Measurements from ENCODE around the gene RDX.
"Not testable (repeated sequence)": the region's sequence is repeated elsewhere in the genome, so short reads cannot be mapped to it uniquely, and the experiment has no call there.

RDX gene

GRCh38 chr11:110269996-110270395, 26.4 kb downstream of the RDX start:
- DNase-seq: no peak

GRCh38 chr11:110268441-110268840, 28.0 kb downstream of the RDX start:
- DNase-seq: no peak

DNA sequence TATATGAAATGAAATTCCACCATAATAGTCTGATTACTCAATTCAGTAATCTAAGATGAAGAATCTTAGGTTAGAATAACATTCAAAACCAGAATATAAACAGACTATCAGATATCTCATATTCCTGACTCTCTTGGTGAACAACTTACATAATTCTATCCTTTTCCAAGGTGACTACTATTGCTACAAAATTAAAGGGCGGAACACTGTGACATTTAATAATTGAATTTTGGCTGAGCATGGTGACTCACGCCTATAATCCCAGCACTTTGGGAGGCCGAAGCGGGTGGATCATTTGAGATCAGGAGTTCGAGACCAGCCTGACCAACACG, 34.4 kb downstream of the RDX start:
- DNase-seq: no peak

GRCh38 chr11:110261195-110262071, 35.0 kb downstream of the RDX start:
- DNase-seq: no peak

DNA sequence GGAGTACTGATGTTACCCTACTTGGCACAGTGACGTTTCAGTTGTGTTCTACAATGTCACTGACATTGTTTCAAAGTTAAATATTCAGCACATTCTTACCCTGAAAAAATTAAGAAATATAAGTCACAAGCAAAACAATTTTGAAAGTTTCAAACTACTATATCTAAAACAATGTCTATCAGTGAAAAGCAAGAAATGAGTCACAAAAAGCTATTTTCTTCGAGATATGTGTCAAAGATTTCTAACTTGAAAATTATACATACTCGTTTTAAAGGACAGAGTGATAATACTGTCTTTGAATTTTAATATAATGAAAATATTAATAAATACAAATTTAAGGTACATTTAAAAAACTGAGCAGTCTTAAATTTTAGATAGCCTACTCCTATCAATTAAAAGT, 42.9 kb downstream of the RDX start:
- no peak for DNase-seq

- peak; percentile 33 for DNase-seq
Observed at GRCh38 chr11:110251836-110252235, 44.6 kb downstream of the RDX start.

DNA sequence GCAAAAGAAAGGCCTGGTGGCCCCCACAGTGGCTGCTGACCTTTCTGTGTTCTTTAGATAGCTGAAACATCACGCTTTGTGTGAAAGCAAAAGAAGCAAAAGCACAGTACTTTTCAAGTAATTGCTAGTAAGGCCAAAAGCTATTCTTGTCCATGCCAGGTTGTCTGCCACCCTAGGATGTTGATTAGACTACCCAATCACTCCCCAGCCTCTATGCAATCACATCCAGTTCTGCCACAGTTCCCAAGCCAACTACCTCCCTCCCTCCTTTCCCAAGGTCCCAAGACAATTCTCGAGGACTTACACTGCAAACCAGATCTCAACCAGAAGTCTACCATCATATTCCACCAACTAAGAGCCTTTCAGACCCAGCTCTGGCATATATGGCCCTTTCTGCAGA, 46.2 kb downstream of the RDX start:
- DNase-seq: no peak

- DNase-seq: no peak
Observed at GRCh38 chr11:110249766-110250165, 46.6 kb downstream of the RDX start.

- DNase-seq: no peak
Observed at GRCh38 chr11:110249066-110249465, 47.3 kb downstream of the RDX start.

DNA sequence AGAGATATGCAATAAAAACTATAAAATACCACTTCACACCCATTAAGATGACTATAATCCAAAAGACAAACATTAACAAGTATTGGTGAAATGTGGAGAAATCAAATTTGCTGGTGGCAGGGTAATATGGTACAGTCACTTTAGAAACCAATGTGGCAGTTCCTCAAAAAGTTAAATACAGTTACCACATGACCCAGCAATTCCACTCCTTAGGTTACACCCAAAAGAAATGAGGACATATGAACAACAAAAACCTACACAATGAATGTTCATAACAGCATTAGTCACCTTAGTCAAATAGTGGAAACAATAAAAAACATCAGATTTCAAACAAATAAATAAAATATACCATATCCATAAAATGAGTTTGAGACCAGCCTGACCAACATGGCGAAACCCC, 52.6 kb downstream of the RDX start:
- DNase-seq: no peak

DNA sequence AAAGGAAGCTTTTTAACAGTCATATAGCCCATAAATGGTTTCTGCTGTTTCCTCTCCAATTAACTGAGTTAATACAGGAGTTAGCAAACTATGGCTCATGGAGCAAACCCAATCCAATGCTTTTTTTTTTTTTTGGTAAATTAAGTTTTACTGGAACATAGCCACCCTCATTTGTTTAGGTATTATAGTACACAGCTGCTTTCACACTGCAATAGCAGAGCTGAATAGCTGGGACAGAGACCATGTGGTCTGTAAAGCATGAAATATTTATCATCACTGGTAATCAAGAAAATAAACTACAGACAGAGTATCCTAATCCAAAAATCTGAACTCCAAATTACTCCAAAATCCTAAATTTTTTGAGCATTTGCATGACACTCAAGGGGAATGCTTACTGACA, 53.7 kb downstream of the RDX start:
- DNase-seq: no peak

DNA sequence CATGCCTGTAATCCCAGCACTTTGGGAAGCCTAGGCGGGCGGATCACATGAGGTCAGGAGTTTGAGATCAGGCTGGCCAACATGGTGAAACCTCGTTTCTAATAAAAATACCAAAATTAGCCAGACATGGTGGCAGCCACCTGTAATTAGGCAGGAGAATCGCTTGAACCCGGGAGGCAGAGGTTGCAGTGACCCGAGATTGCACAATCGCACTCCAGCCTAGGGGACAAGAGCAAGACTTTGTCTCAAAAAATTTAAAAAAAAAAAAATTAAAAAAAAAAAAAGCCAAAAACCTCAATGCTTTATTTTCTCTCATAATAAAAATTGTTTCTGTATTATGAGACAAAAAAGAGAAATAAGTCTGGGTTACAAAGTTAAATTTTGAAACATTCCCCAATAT, 54.2 kb downstream of the RDX start:
- no peak for DNase-seq

DNA sequence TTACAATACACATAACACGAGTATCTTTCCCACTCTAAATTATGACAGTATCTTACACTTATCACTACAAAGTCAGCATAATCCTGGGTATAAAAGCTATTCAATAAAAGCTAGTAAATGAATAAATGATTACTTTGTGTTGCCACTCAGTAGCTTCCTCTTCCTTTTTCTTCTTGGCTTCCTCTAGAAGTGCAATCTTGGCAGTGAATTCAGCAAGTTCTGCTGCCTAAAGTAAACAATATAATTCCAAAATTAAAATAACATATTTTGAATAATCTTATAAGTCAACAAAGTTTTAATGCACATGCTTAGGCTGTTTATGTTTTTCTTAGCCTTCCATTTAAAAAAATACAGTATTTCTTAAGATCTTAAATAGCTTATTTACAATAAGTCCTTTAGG, 60.4 kb downstream of the RDX start:
- no peak for DNase-seq

DNA sequence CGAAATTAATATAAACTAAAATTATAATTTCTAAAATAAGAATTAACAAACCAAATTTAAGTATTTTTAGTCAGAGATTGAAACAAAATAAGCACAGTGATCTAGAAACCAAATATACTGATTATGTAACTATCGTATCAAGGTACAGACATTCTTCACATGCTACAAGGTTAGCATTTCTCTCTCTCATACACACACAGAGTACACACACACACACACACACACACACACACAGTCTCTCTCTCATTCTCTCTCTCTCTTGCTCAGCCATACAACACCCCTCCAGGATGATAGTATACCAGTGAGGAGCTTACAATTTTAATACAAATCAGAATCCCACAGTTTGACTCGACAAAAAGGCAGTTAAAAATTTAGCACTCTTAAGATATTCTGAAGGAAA, 66.0 kb downstream of the RDX start:
- DNase-seq: no peak

GRCh38 chr11:110219006-110219785, 77.2 kb downstream of the RDX start:
- no peak for DNase-seq

- no peak for DNase-seq
Observed at GRCh38 chr11:110217936-110218335, 78.5 kb downstream of the RDX start.

- no peak for DNase-seq
Observed at GRCh38 chr11:110217223-110217877, 79.1 kb downstream of the RDX start.

GRCh38 chr11:110209313-110209694, 87.1 kb downstream of the RDX start:
- DNase-seq: not testable (repeated sequence)

DNA sequence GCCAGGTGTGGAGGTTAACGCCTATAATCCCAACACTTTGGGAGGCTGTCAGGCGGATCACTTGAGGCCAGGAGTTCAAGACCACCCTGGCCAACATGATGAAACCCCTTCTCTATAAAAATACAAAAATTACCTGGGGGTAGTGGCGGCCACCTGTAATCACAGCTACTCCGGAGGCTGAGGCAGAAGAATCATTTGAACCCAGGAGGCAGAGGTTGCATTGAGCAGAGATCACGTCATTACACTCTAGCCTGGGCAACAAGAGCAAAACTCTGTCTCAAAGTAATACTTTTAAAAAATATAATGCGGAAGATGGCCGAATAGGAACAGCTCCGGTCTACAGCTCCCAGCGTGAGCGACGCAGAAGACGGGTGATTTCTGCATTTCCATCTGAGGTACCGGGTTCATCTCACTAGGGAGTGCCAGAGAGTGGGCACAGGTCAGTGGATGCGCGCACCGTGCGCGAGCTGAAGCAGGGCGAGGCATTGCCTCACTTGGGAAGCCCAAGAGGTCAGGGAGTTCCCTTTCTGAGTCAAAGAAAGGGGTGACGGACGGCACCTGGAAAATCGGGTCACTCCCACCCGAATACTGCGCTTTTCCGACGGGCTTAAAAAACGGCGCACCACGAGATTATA, 87.6 kb downstream of the RDX start:
- DNase-seq: not testable (repeated sequence)

GRCh38 chr11:110207123-110207522, 89.3 kb downstream of the RDX start:
- DNase-seq: no peak

GRCh38 chr11:110200836-110201235, 95.6 kb downstream of the RDX start:
- DNase-seq: no peak

GRCh38 chr11:110200241-110200640, 96.2 kb downstream of the RDX start:
- DNase-seq: no peak
